CD8-positive, alpha-beta memory T cell (primary cell): ENCODE measurements around the gene NXN. TPM values are rescaled to one million over a fixed set of nuclear protein-coding genes. Genes with fewer than 3 reads are reported as not detected.
"Not testable (repeated sequence)": the region's sequence is repeated elsewhere in the genome, so short reads cannot be mapped to it uniquely, and the experiment has no call there.

Source experiments
- CTCF ChIA-PET: fragments of 350-600 bp; sonication (Branson Sonifier 250); formaldehyde crosslinking; loops from one replicate; lab custom pipeline; 2021; ENCODE audit warnings: antibody characterized with exemption; lab: Charles Lee
- POLR2A ChIA-PET: fragments of 350-600 bp; sonication (Branson Sonifier 250); formaldehyde crosslinking; loops from one replicate; lab custom pipeline; 2021; ENCODE audit warnings: antibody characterized with exemption; lab: Charles Lee
- DNase-seq, 5 donors: peaks; one replicate each; pipeline versions ENCODE4 v3.0.0 to v3.0.0-alpha.2; 2020 to 2022; ENCODE audit warnings: mixed read lengths in 1 of 5
- H3K27ac ChIP-seq: one replicate; pipeline ENCODE4 v1.7.0; 2013; ENCODE audit warnings: low read depth, mild to moderate bottlenecking, low read length, moderate library complexity
- H3K27me3 ChIP-seq: 2 replicates; pipeline ENCODE4 v1.7.0; 2013; ENCODE audit warnings: low read length, mild to moderate bottlenecking; ENCODE audit not compliant: insufficient read depth, poor library complexity, severe bottlenecking
- H3K36me3 ChIP-seq: 2 replicates; pipeline ENCODE4 v1.7.0; 2013; ENCODE audit warnings: mild to moderate bottlenecking, low read length, moderate library complexity; ENCODE audit not compliant: insufficient read depth
- H3K4me1 ChIP-seq: 2 replicates; pipeline ENCODE4 v1.7.0; 2013; ENCODE audit warnings: mild to moderate bottlenecking, low read length, moderate library complexity; ENCODE audit not compliant: insufficient read depth
- H3K4me3 ChIP-seq: 2 replicates; pipeline ENCODE4 v1.7.0; 2013; ENCODE audit warnings: mild to moderate bottlenecking, low read length
- H3K9me3 ChIP-seq: 2 replicates; pipeline ENCODE4 v1.7.0; 2013; ENCODE audit warnings: mild to moderate bottlenecking, low read length
- H3K27ac Mint-ChIP-seq, 8 donors: one replicate each; pipeline ENCODE4 v1.8.0; 2020 to 2021; ENCODE audit warnings: mixed read lengths in 8 of 8, mild to moderate bottlenecking in 6 of 8, inconsistent platforms in 3 of 8, moderate library complexity in 3 of 8
- H3K27me3 Mint-ChIP-seq, 2 donors: one replicate each; pipeline ENCODE4 v1.8.0; 2020 to 2021; ENCODE audit warnings: mixed read lengths in 2 of 2, mild to moderate bottlenecking in 1 of 2, moderate library complexity in 1 of 2
- H3K36me3 Mint-ChIP-seq, 3 donors: one replicate each; pipeline ENCODE4 v1.8.0; 2020 to 2021; ENCODE audit warnings: mixed read lengths in 3 of 3, inconsistent platforms in 1 of 3, mild to moderate bottlenecking in 1 of 3
- H3K4me1 Mint-ChIP-seq, 3 donors: one replicate each; pipeline ENCODE4 v1.8.0; 2020 to 2021; ENCODE audit warnings: mixed read lengths in 3 of 3, inconsistent platforms in 1 of 3, mild to moderate bottlenecking in 1 of 3
- H3K4me3 Mint-ChIP-seq, 7 donors: one replicate each; pipeline ENCODE4 v1.8.0; 2020 to 2021; ENCODE audit warnings: mixed read lengths in 7 of 7, mild to moderate bottlenecking in 6 of 7, moderate library complexity in 4 of 7, inconsistent platforms in 2 of 7
- H3K9me3 Mint-ChIP-seq, 5 donors: one replicate each; pipeline ENCODE4 v1.8.0; 2020 to 2022; ENCODE audit warnings: mixed read lengths in 5 of 5, mild to moderate bottlenecking in 3 of 5, moderate library complexity in 2 of 5, inconsistent platforms in 1 of 5
- polyA plus RNA-seq: library from polyadenylated mRNA; unstranded; fragments of 300-500 nt; fragmentation: Illumina TruSeq; gene quantifications from one replicate; pipeline ENCODE4 v1.2.3, GENCODE V29; 2021
- total RNA-seq, 2 experiments: library from RNA; stranded (reverse); gene quantifications; one replicate each; pipeline ENCODE4 v1.2.3, GENCODE V29; 2021

NXN gene
- total and polyA plus RNA-seq, 3 experiments from 2014 or later: 0.08 to 0.42 (median 0.31) TPM

DNA sequence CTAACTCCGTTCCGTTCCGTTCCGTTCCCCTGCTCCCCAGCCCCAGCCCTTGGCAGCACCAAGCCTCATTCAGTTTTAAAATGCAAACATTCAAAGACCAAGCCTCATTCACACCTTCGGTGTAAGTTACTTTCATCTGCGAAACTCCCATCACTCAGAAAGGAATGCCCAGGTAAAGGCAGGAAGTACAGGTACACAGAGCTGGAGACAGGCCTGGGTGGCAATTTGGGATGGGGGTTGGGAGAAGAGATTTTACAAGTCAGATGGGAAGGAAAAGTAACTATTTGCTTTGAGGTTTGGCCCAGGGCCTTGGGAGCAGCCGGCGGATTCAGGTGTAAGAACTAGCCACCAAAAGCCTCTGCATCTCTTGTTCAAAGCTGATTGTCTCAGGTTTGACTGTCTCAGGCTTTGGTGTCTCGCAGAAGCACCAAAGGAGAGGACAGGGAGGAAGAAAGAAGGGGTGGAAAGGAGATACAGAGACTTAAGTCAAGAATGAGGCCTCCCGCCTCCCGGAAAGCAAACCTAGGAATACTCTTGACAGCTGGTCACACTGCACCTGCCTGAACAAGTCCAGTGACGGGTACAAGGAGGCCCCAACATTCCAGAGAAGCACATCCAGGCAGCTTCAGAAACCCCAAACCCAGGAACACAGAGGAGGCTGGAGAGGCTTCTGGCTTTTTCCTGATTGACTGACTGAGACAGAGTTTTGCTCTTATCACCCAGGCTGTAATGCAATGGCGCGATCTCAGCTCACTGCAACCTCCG, 54.7 kb downstream of the NXN start:
- CTCF ChIA-PET: no interaction called here
- Mint-ChIP-seq H3K9me3 (no peaks in the 10 kb centered on the region), H3K27ac (peak overlapping the region in 1 of 8 donors; percentile 53), H3K27me3 (peaks cover 16 to 43% of the 10 kb centered on the region in 2 donors), H3K4me3 (peak overlapping the region in 1 of 7 donors; percentile 67), H3K36me3 (no peaks in the 10 kb centered on the region), H3K4me1 (no peaks in the 10 kb centered on the region)
- H3K9me3 ChIP-seq: no peaks in the 10 kb centered on the region
- no peaks in the 10 kb centered on the region for H3K4me1 ChIP-seq
- no peaks in the 10 kb centered on the region for H3K27me3 ChIP-seq
- H3K27ac ChIP-seq: no peak overlapping the region
- DNase-seq: no peak
- no peaks in the 10 kb centered on the region for H3K36me3 ChIP-seq
- no peak overlapping the region for H3K4me3 ChIP-seq
- POLR2A ChIA-PET: no interaction called here

DNA sequence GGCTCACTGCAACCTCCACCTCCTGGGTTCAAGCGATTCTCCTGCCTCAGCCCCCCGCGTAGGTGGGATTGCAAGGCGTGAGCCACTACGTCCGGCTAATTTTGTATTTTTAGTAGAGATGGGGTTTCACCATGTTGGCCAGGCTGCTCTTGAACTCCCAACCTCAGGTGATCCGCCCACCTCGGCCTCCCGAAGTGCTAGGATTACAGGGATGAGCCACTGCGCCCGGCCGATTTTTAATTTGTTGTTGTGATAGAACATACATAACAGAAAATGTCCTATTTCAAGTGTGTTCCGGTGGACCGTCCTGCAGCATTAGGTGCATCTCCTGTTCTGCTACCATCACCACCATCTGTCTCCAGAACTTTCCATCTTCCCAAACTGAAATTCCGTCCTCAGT, 55.3 kb downstream of the NXN start:
- H3K9me3 ChIP-seq, DNase-seq, H3K36me3 ChIP-seq, H3K9me3 Mint-ChIP-seq, H3K27ac ChIP-seq, CTCF ChIA-PET, H3K36me3 Mint-ChIP-seq, H3K4me1 Mint-ChIP-seq, H3K4me3 ChIP-seq, H3K27me3 ChIP-seq, H3K4me1 ChIP-seq, POLR2A ChIA-PET, H3K4me3 Mint-ChIP-seq: not testable (repeated sequence)
- H3K27ac Mint-ChIP-seq: peak overlapping the region in 1 of 8 donors; percentile 53
- peaks cover 16 to 43% of the 10 kb centered on the region in 2 donors for H3K27me3 Mint-ChIP-seq

DNA sequence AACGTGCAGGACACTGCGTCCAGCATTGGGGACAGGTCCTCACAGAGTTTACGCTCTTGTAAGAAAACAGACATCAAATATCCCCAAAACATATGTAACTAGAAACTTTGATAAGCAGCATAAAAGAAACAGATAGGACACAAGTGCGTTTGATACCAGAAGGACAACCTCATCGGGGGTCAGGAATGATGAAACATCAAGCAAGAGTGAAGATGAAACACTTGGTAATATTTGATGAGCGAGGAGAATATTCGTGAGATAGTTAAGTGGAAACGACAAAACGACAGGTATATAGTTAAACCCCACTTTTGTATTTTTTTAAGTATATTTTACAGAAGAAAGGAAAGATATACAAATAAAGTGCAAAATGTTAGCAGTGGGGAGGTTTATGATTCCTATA, 55.9 kb downstream of the NXN start:
- Histone ChIP-seq H3K27ac (no peak overlapping the region), H3K27me3 (no peaks in the 10 kb centered on the region), H3K4me1 (no peaks in the 10 kb centered on the region), H3K36me3 (no peaks in the 10 kb centered on the region), H3K4me3 (no peak overlapping the region), H3K9me3 (no peaks in the 10 kb centered on the region)
- no peak for DNase-seq
- no peaks in the 10 kb centered on the region for H3K9me3 Mint-ChIP-seq
- CTCF ChIA-PET: no interaction called here
- H3K4me3 Mint-ChIP-seq: no peak overlapping the region
- POLR2A ChIA-PET: no interaction called here
- H3K27ac Mint-ChIP-seq: no peak overlapping the region
- no peaks in the 10 kb centered on the region for H3K4me1 Mint-ChIP-seq
- H3K36me3 Mint-ChIP-seq: no peaks in the 10 kb centered on the region
- peaks cover 16 to 43% of the 10 kb centered on the region in 2 donors for H3K27me3 Mint-ChIP-seq

DNA sequence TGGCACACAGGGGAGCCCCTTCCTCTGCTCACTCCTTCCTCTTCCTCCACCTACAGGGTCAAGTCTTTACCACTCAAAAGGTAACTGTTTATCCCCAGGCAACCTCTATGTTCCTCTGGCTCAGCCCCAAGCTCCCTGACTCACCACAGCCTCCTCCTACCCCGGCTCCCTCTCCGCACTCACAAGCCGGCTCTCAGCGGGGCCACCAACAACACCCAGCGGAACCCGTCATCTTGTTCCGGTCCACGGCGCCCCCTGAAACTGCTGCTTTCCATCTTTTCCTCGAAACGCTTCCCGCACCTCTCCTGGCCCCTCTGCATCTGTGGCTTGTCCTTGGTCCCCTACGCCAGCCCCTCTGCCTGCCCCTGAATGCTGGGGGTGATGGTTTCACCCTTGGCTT, 58.4 kb downstream of the NXN start:
- no peak overlapping the region for H3K4me3 Mint-ChIP-seq
- ChIA-PET CTCF (no interaction called here), POLR2A (no interaction called here)
- no peaks in the 10 kb centered on the region for H3K9me3 ChIP-seq
- H3K4me1 ChIP-seq: no peaks in the 10 kb centered on the region
- H3K36me3 Mint-ChIP-seq: no peaks in the 10 kb centered on the region
- H3K36me3 ChIP-seq: no peaks in the 10 kb centered on the region
- no peaks in the 10 kb centered on the region for H3K27me3 ChIP-seq
- H3K9me3 Mint-ChIP-seq: no peaks in the 10 kb centered on the region
- no peaks in the 10 kb centered on the region for H3K4me1 Mint-ChIP-seq
- no peak overlapping the region for H3K27ac Mint-ChIP-seq
- peaks cover 7 to 41% of the 10 kb centered on the region in 2 donors for H3K27me3 Mint-ChIP-seq
- DNase-seq: no peak
- H3K27ac ChIP-seq: no peak overlapping the region
- H3K4me3 ChIP-seq: no peak overlapping the region

DNA sequence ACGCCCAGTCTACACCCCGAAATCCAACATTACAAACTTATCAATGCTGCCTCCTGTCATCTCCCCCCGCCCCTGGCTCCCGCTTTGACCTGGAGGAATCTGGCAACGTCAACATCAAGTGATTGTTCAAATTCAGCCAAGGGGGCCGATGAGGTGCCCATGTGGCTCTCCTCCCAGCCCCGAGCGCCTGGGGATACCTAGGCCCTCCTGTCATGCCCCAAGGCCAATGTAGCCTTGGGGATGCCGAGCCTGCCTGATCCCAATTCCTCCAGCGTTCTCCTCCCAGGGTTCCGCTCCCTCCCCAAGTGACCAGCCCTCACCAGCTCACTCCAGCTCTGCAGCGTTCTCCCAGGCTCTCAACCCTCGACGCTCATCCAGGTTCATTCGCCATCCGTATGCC, 59.4 kb downstream of the NXN start:
- POLR2A ChIA-PET: no interaction called here
- no peaks in the 10 kb centered on the region for H3K4me1 ChIP-seq
- no peak overlapping the region for H3K27ac ChIP-seq
- no peaks in the 10 kb centered on the region for H3K9me3 ChIP-seq
- H3K9me3 Mint-ChIP-seq: no peaks in the 10 kb centered on the region
- CTCF ChIA-PET: no interaction called here
- no peaks in the 10 kb centered on the region for H3K4me1 Mint-ChIP-seq
- H3K27me3 Mint-ChIP-seq: peaks cover 7 to 41% of the 10 kb centered on the region in 2 donors
- no peak overlapping the region for H3K4me3 Mint-ChIP-seq
- no peaks in the 10 kb centered on the region for H3K27me3 ChIP-seq
- no peaks in the 10 kb centered on the region for H3K36me3 ChIP-seq
- H3K4me3 ChIP-seq: no peak overlapping the region
- H3K27ac Mint-ChIP-seq: no peak overlapping the region
- H3K36me3 Mint-ChIP-seq: no peaks in the 10 kb centered on the region
- DNase-seq: no peak

DNA sequence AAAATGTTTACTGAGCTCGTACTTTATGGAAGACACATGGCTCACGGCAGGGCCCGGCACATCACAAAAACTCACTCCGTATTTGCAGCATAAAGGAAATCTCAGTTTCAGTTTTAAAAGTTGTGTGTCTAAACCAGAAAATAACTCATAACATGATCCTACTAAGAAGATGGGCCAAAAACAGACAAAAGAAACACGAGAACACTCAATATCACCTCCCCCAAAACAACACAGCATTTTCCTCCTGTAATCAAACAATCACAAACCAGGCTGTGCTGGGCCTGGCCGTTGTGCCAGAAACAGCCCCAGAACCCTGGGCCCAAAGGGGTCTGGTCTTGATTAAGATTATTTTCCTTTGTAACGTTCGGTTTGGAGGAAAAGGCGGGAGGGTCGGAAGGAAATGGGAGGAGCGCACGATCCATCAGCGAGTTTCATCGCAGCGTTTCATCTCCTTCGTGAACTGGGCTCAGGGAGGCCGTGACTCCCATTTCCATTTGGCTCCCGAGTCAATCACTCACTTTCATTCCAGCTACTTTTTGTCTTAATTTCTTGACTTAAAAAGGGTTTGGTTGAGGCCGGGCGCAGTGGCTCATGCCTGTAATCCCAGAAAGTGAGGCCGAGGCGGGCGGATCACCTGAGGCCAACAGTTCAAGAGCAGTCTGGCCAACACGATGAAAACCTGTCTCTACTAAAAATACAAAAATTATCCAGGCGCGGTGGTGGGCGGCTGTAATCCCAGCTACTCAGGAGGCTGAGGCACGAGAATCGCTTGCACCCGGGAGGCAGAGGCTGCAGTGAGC, 61.4 kb downstream of the NXN start:
- no peak for DNase-seq
- Mint-ChIP-seq H3K27me3 (peaks cover 5 to 42% of the 10 kb centered on the region in 2 donors), H3K4me3 (no peak overlapping the region), H3K27ac (no peak overlapping the region), H3K9me3 (no peaks in the 10 kb centered on the region), H3K4me1 (no peaks in the 10 kb centered on the region), H3K36me3 (no peaks in the 10 kb centered on the region)
- ChIA-PET CTCF (no interaction called here), POLR2A (no interaction called here)
- no peaks in the 10 kb centered on the region for H3K9me3 ChIP-seq
- peaks cover 3% of the 10 kb centered on the region for H3K27me3 ChIP-seq
- H3K4me1 ChIP-seq: no peaks in the 10 kb centered on the region
- H3K36me3 ChIP-seq: no peaks in the 10 kb centered on the region
- no peak overlapping the region for H3K27ac ChIP-seq
- H3K4me3 ChIP-seq: no peak overlapping the region

DNA sequence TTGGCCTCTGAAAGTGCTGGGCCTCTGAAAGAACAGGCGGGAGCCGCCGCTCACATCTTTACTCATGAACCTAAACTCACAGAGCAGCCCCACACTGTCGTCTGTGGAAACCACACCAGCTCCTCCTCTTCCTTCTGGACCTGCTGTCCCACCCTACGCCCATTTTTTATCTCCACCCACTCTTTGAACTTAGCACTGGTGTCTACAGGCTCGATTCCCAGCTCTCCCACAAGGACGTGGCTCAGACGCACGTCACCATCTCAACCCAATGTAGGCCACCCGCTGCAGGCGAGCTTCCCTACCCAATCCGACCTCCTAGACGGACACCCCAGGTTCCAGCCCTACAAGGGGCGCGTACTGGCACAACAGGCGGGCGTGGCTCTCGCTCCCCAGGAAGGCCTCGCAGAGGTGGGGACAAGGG, 62.2 kb downstream of the NXN start:
- no peak overlapping the region for H3K4me3 Mint-ChIP-seq
- H3K4me1 Mint-ChIP-seq: no peaks in the 10 kb centered on the region
- H3K36me3 Mint-ChIP-seq: no peaks in the 10 kb centered on the region
- no peaks in the 10 kb centered on the region for H3K4me1 ChIP-seq
- no peak overlapping the region for H3K4me3 ChIP-seq
- H3K9me3 ChIP-seq: no peaks in the 10 kb centered on the region
- ChIA-PET POLR2A (no interaction called here), CTCF (no interaction called here)
- no peaks in the 10 kb centered on the region for H3K36me3 ChIP-seq
- peaks cover 3% of the 10 kb centered on the region for H3K27me3 ChIP-seq
- no peak for DNase-seq
- H3K27ac ChIP-seq: no peak overlapping the region
- H3K27ac Mint-ChIP-seq: no peak overlapping the region
- peaks cover 5 to 44% of the 10 kb centered on the region in 2 donors for H3K27me3 Mint-ChIP-seq
- H3K9me3 Mint-ChIP-seq: no peaks in the 10 kb centered on the region

DNA sequence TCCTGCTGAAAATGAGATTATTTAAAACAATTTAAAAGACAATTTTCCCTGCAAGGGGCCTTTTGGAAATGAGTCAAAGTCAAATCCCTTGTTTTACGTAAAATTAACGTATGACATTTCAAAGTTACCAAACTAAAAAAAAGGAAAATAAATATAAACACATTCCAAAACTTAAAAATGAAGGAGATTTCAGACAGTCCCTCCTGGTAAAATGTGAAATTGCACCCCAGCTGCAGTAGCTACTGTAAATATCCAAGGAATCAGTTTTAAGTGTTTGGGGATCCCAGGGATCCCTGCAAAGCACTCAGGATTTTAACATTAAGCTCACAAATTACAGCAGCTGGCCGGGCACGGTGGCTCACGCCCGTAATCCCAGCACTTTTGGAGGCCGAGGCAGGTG, 63.3 kb downstream of the NXN start:
- ChIA-PET POLR2A (no interaction called here), CTCF (no interaction called here)
- Histone ChIP-seq H3K4me1 (no peaks in the 10 kb centered on the region), H3K27me3 (peaks cover 3% of the 10 kb centered on the region), H3K9me3 (no peaks in the 10 kb centered on the region), H3K27ac (no peak overlapping the region), H3K4me3 (no peak overlapping the region), H3K36me3 (no peaks in the 10 kb centered on the region)
- Mint-ChIP-seq H3K4me3 (no peak overlapping the region), H3K27me3 (peaks cover 6 to 45% of the 10 kb centered on the region in 2 donors), H3K9me3 (no peaks in the 10 kb centered on the region), H3K27ac (no peak overlapping the region), H3K36me3 (no peaks in the 10 kb centered on the region), H3K4me1 (no peaks in the 10 kb centered on the region)
- DNase-seq: no peak
